NT2/D1 (cell line): ENCODE data around the gene SLC38A5.
"Not testable (repeated sequence)": the region's sequence is repeated elsewhere in the genome, so short reads cannot be mapped to it uniquely, and the experiment has no call there.

Experiments
- SUZ12 ChIP-seq: IDR thresholded peaks from 2 replicates; pipeline ENCODE4 v1.6.1; 2011; ENCODE audit not compliant: insufficient read length, insufficient read depth; ENCODE audit errors: extremely low read depth
- YY1 ChIP-seq: IDR thresholded peaks from 2 replicates; pipeline ENCODE4 v1.6.1; 2011; ENCODE audit not compliant: insufficient read length, insufficient read depth
- ZNF274 ChIP-seq: IDR thresholded peaks from 2 replicates; pipeline ENCODE4 v1.6.1; 2011; ENCODE audit warnings: mild to moderate bottlenecking, low read depth, low read length

GRCh38 chrX:48427027-48427716 is 42.9 kb downstream of the SLC38A5 start:
- not testable (repeated sequence) for TF ChIP-seq ZNF274, YY1, SUZ12
